NB4 (cell line): ENCODE measurements around the gene YBEY.

Source experiments
- CTCF ChIP-seq: IDR thresholded peaks from one replicate; pipeline ENCODE4 v1.5.1; 2012; ENCODE audit warnings: low read depth, low read length
- MYC ChIP-seq: IDR thresholded peaks from 2 replicates; pipeline ENCODE4 v1.6.1; 2011; ENCODE audit warnings: low read depth, low read length
- POLR2A ChIP-seq: IDR thresholded peaks from 2 replicates; pipeline ENCODE4 v1.6.1; 2011; ENCODE audit warnings: mild to moderate bottlenecking; ENCODE audit not compliant: insufficient read length; ENCODE audit errors: extremely low read depth

GRCh38 chr21:46286648-46287002, 483 bp downstream of the YBEY start:
- no peak for TF ChIP-seq CTCF
- TF ChIP-seq MYC, result no peak
- no peak for TF ChIP-seq POLR2A
